Measurements from ENCODE around the gene ERRFI1. TPM values are rescaled to one million over a fixed set of nuclear protein-coding genes. Genes with fewer than 3 reads are reported as not detected.
A peak's percentile ranks its signal among the peaks of the same experiment; 100 is the strongest.

Gene ERRFI1
- total RNA-seq, 1 donor from 2014 or later: 120 TPM

- no peak for TF ChIP-seq CTCF (conservative IDR thresholded peaks at IDR 0.05; ENCODE audit: low read depth, low read length)
- no peak overlapping the region for H3K4me3 ChIP-seq (ENCODE audit: low read depth, low read length)
- no peak for DNase-seq (ENCODE audit: low read depth)
These were observed 2.4 kb upstream of the ERRFI1 start for GRCh38 chr1:8028571-8028910.

GRCh38 chr1:8027748-8028570 lies 1.9 kb upstream of the ERRFI1 start:
- no peak for DNase-seq (ENCODE audit: low read depth)
- H3K4me3 ChIP-seq (ENCODE audit: low read depth, low read length): peak overlapping the region; percentile 65
- TF ChIP-seq CTCF (conservative IDR thresholded peaks at IDR 0.05; ENCODE audit: low read depth, low read length): no peak

GRCh38 chr1:8026976-8027747 lies 1.1 kb upstream of the ERRFI1 start:
- peak overlapping the region; percentile 65 for H3K4me3 ChIP-seq (ENCODE audit: low read depth, low read length)
- TF ChIP-seq CTCF (conservative IDR thresholded peaks at IDR 0.05; ENCODE audit: low read depth, low read length): no peak
- DNase-seq (ENCODE audit: low read depth): no peak

- no peak for DNase-seq (ENCODE audit: low read depth)
- no peak for TF ChIP-seq CTCF (conservative IDR thresholded peaks at IDR 0.05; ENCODE audit: low read depth, low read length)
- H3K4me3 ChIP-seq (ENCODE audit: low read depth, low read length): peak overlapping the region; percentile 74
These were observed 401 bp downstream of the ERRFI1 start for GRCh38 chr1:8025671-8026144.

- TF ChIP-seq CTCF (conservative IDR thresholded peaks at IDR 0.05; ENCODE audit: low read depth, low read length): no peak
- H3K4me3 ChIP-seq (ENCODE audit: low read depth, low read length): peak overlapping the region; percentile 74
- DNase-seq (ENCODE audit: low read depth): no peak
These were observed 943 bp downstream of the ERRFI1 start for GRCh38 chr1:8025061-8025670.

- TF ChIP-seq CTCF (conservative IDR thresholded peaks at IDR 0.05; ENCODE audit: low read depth, low read length): no peak
- no peak for DNase-seq (ENCODE audit: low read depth)
- peak overlapping the region; percentile 74 for H3K4me3 ChIP-seq (ENCODE audit: low read depth, low read length)
These were observed 1.8 kb downstream of the ERRFI1 start for GRCh38 chr1:8024329-8024728.
